ENCODE data around the gene KAT2A.

DNA sequence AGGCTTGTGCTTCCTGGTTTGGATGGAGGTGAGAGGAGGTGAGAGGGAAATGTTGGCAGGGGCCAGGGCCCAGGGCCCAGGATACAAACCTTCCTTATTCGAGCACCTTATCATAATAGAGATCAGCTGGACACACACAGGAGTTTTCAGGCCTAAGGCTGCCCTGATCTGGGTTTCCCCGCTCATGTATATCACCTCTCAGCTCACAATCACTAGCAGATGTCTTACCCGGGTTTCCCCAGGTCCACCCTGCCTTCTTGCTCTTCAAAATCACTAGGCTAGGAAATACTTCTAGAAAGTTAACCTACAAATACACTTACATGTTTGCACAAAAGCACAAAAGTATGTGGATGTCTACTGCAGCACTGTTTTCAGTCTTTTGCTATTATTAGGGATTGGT is 5.7 kb upstream of the KAT2A start:
- TF ChIP-seq POLR2A (IDR thresholded peaks at IDR 0.05; ENCODE audit: low read depth, low read length), result no peak
- no peak for TF ChIP-seq POLR2AphosphoS5 (IDR thresholded peaks at IDR 0.05; ENCODE audit: low read depth, low read length)
- TF ChIP-seq TAF1 (IDR thresholded peaks at IDR 0.05; ENCODE audit: low read depth, low read length), result no peak
